Caco-2 (cell line): ENCODE results near the gene BBOX1. TPM values are rescaled to one million over a fixed set of nuclear protein-coding genes. Genes with fewer than 3 reads are reported as not detected.

Experiments
- BruUV-seq: library from RNA; stranded (reverse); fragments of 400-500 nt; replicated peaks from 2 replicates; lab custom pipeline; 2021; lab: Mats Ljungman, UMichigan
- CTCF ChIA-PET: fragments of 300-600 bp; sonication (Branson Sonifier 250); formaldehyde crosslinking; loops from one replicate; lab custom pipeline; 2022; ENCODE audit warnings: antibody characterized with exemption; lab: Charles Lee
- POLR2A ChIA-PET: fragments of 300-600 bp; sonication (Branson Sonifier 250); formaldehyde crosslinking; loops from one replicate; lab custom pipeline; 2022; ENCODE audit warnings: antibody characterized with exemption; lab: Charles Lee
- DNase-seq, 2 experiments: peaks; one replicate each; pipeline versions ENCODE4 v3.0.0 to v3.0.0-alpha.2; 2020 to 2022
- H3K27me3 ChIP-seq: replicated peaks from 2 replicates; pipeline ENCODE4 v1.6.0; 2011; ENCODE audit warnings: low read length; ENCODE audit not compliant: control insufficient read depth, insufficient read depth
- H3K36me3 ChIP-seq: 2 replicates; pipeline ENCODE4 v1.5.1; 2011; ENCODE audit warnings: low read length; ENCODE audit not compliant: control insufficient read depth, insufficient read depth
- H3K4me1 ChIP-seq: fragments of 250-450 bp; sonication (Bioruptor Pico); 2 replicates; pipeline ENCODE4 v1.5.1; 2020; ENCODE audit warnings: mild to moderate bottlenecking
- H3K4me3 ChIP-seq: 2 replicates; pipeline ENCODE4 v1.5.1; 2011; ENCODE audit warnings: low read depth, mild to moderate bottlenecking, control low read depth, low read length
- H3K9me3 ChIP-seq: fragments of 250-450 bp; sonication (Bioruptor Pico); 2 replicates; pipeline ENCODE4 v1.5.1; 2020; ENCODE audit warnings: mild to moderate bottlenecking, moderate library complexity
- H3K27ac Mint-ChIP-seq: one replicate; pipeline ENCODE4 v1.8.0; 2022; ENCODE audit warnings: mixed read lengths; ENCODE audit not compliant: unreplicated experiment
- H3K27me3 Mint-ChIP-seq: one replicate; pipeline ENCODE4 v1.8.0; 2022; ENCODE audit warnings: mixed read lengths; ENCODE audit not compliant: insufficient read depth, unreplicated experiment
- H3K36me3 Mint-ChIP-seq: one replicate; pipeline ENCODE4 v1.8.0; 2022; ENCODE audit warnings: mild to moderate bottlenecking, mixed read lengths; ENCODE audit not compliant: insufficient read depth, unreplicated experiment
- H3K4me1 Mint-ChIP-seq: one replicate; pipeline ENCODE4 v1.8.0; 2022; ENCODE audit warnings: low read depth, mixed read lengths; ENCODE audit not compliant: unreplicated experiment
- H3K4me3 Mint-ChIP-seq: one replicate; pipeline ENCODE4 v1.8.0; 2022; ENCODE audit warnings: mild to moderate bottlenecking, moderate library complexity, mixed read lengths; ENCODE audit not compliant: unreplicated experiment
- H3K9me3 Mint-ChIP-seq: one replicate; pipeline ENCODE4 v1.8.0; 2022; ENCODE audit warnings: mixed read lengths; ENCODE audit not compliant: unreplicated experiment
- intact Hi-C: fragments of 100-400 bp; cut with micrococcal nuclease; formaldehyde crosslinking; loops from one replicate; pipeline ENCODE4 v1.10.0; 2022; ENCODE audit not compliant: unreplicated experiment
- total RNA-seq: library from RNA; stranded (reverse); gene quantifications from 2 replicates; pipeline ENCODE4 v1.2.3, GENCODE V29; 2022
- TF ChIP-seq, protein P1 (sequence below), 2 experiments: fragments of 200-600 bp in 1 of 2; IDR thresholded peaks; 1 replicate in 1 of 2; 2 replicates in 1 of 2; pipeline versions ENCODE4 v1.5.1 to v1.8.0; 2011 to 2022; ENCODE audit warnings: antibody characterized with exemption in 1 of 2, control low read depth in 1 of 2, inconsistent platforms in 1 of 2, low read depth in 1 of 2, low read length in 1 of 2, mild to moderate bottlenecking in 1 of 2, moderate library complexity in 1 of 2; ENCODE audit not compliant: insufficient read depth in 1 of 2, severe bottlenecking in 1 of 2, unreplicated experiment in 1 of 2

The BBOX1 gene
- total RNA-seq, 1 experiment from 2014 or later = not detected

DNA sequence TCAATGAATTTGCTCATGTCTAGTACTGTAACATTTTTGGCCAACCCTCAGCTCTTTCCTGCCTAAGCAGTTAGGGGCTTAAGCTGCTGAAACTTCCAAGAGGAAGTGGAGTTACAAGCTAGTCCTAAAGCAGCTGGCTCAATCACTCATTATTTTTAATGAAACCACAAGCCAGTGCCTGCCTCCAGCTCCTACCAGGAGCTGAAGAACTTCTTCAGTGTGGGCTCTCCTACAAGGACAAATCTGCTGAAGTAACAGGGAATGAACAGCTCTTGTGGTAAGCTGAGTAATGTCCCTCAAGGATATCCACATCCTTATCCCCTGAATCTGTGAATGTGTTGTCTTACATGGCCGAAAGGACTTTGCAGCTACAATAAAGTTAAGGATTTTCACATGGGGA is 112.5 kb downstream of the BBOX1 start:
- no peaks in the 10 kb centered on the region for H3K27me3 ChIP-seq
- H3K4me3 ChIP-seq = no peak overlapping the region
- intact Hi-C loops = no loop called here
- no peak overlapping the region for H3K27ac Mint-ChIP-seq
- no peaks in the 10 kb centered on the region for H3K4me1 ChIP-seq
- TF ChIP-seq, protein P1, sequence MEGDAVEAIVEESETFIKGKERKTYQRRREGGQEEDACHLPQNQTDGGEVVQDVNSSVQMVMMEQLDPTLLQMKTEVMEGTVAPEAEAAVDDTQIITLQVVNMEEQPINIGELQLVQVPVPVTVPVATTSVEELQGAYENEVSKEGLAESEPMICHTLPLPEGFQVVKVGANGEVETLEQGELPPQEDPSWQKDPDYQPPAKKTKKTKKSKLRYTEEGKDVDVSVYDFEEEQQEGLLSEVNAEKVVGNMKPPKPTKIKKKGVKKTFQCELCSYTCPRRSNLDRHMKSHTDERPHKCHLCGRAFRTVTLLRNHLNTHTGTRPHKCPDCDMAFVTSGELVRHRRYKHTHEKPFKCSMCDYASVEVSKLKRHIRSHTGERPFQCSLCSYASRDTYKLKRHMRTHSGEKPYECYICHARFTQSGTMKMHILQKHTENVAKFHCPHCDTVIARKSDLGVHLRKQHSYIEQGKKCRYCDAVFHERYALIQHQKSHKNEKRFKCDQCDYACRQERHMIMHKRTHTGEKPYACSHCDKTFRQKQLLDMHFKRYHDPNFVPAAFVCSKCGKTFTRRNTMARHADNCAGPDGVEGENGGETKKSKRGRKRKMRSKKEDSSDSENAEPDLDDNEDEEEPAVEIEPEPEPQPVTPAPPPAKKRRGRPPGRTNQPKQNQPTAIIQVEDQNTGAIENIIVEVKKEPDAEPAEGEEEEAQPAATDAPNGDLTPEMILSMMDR (IDR thresholded peaks at IDR 0.05; ENCODE audit: insufficient read depth in 1 of 2, low read depth in 1 of 2, low read length in 1 of 2, severe bottlenecking in 1 of 2, unreplicated experiment in 1 of 2) = no peak
- no peaks in the 10 kb centered on the region for H3K36me3 ChIP-seq
- BruUV-seq = no TSS peak
- no peaks in the 10 kb centered on the region for H3K36me3 Mint-ChIP-seq
- H3K9me3 Mint-ChIP-seq = peaks cover 8% of the 10 kb centered on the region
- peaks cover 2% of the 10 kb centered on the region for H3K27me3 Mint-ChIP-seq
- H3K4me1 Mint-ChIP-seq = no peaks in the 10 kb centered on the region
- CTCF ChIA-PET = no interaction called here
- no peak for DNase-seq
- no peak overlapping the region for H3K4me3 Mint-ChIP-seq
- H3K9me3 ChIP-seq = no peaks in the 10 kb centered on the region
- POLR2A ChIA-PET = no interaction called here

GRCh38 chr11:27158456-27159334 is 118.1 kb downstream of the BBOX1 start:
- no peaks in the 10 kb centered on the region for H3K9me3 ChIP-seq
- BruUV-seq = no TSS peak
- peak; percentile 59 to 63 for DNase-seq
- intact Hi-C loops = loop anchor here (1.0 to 5.0 kb wide), 3 partner anchors 118 to 871 kb away; partner anchors contain the start of gene BBOX1
- H3K36me3 ChIP-seq = no peaks in the 10 kb centered on the region
- no peaks in the 10 kb centered on the region for H3K36me3 Mint-ChIP-seq
- POLR2A ChIA-PET = no interaction called here
- CTCF ChIA-PET = interaction anchor here (0.6 to 1.2 kb wide), 5 partner anchors 137 to 405 kb away, joined by 3 to 9 read pairs (median 3); no protein-coding TSS in a partner anchor
- H3K4me3 Mint-ChIP-seq = no peak overlapping the region
- H3K27ac Mint-ChIP-seq = no peak overlapping the region
- no peak overlapping the region for H3K4me3 ChIP-seq
- peaks cover 2% of the 10 kb centered on the region for H3K27me3 Mint-ChIP-seq
- H3K9me3 Mint-ChIP-seq = peaks cover 8% of the 10 kb centered on the region
- TF ChIP-seq, protein P1 (IDR thresholded peaks at IDR 0.05; ENCODE audit: insufficient read depth in 1 of 2, low read depth in 1 of 2, low read length in 1 of 2, severe bottlenecking in 1 of 2, unreplicated experiment in 1 of 2) = peak; percentile 68 to 76
- no peaks in the 10 kb centered on the region for H3K4me1 Mint-ChIP-seq
- no peaks in the 10 kb centered on the region for H3K27me3 ChIP-seq
- peaks cover 4% of the 10 kb centered on the region; the same call in 1 of the 2 replicates for H3K4me1 ChIP-seq

DNA sequence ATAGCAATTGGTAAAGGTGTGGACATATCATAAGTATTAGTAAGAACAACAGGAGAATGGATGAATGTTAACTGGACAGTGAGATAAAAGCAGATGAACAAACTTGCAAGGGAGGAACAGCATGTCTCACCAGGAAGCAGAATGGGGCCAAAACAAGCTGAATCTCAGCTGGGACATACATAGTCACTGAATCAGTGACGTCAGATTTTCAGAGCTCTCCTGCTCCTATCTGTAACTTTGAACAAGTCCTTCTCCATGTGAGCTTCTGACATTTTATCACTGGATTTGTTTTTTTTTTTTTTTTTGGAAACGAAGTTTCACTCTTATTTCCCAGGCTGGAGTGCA is 118.7 kb downstream of the BBOX1 start:
- TF ChIP-seq, protein P1 (IDR thresholded peaks at IDR 0.05; ENCODE audit: insufficient read depth in 1 of 2, low read depth in 1 of 2, low read length in 1 of 2, severe bottlenecking in 1 of 2, unreplicated experiment in 1 of 2) = no peak
- Mint-ChIP-seq H3K9me3 (peaks cover 8% of the 10 kb centered on the region), H3K27me3 (peaks cover 2% of the 10 kb centered on the region), H3K4me3 (no peak overlapping the region), H3K36me3 (no peaks in the 10 kb centered on the region), H3K27ac (no peak overlapping the region), H3K4me1 (no peaks in the 10 kb centered on the region)
- no TSS peak for BruUV-seq
- no peaks in the 10 kb centered on the region for H3K27me3 ChIP-seq
- H3K4me1 ChIP-seq = peaks cover 4% of the 10 kb centered on the region; the same call in 1 of the 2 replicates
- POLR2A ChIA-PET = no interaction called here
- DNase-seq = no peak
- H3K4me3 ChIP-seq = no peak overlapping the region
- CTCF ChIA-PET = interaction anchor here (0.6 to 1.2 kb wide), 7 partner anchors 17 to 405 kb away, joined by 3 to 9 read pairs (median 3); no protein-coding TSS in a partner anchor
- intact Hi-C loops = loop anchor here (2.0 to 5.0 kb wide), 2 partner anchors 119 to 872 kb away; partner anchors contain the start of gene BBOX1
- H3K36me3 ChIP-seq = no peaks in the 10 kb centered on the region
- no peaks in the 10 kb centered on the region for H3K9me3 ChIP-seq
